Astrocyte (in vitro differentiated cells and primary cell): ENCODE data around the gene S100G. TPM values are rescaled to one million over a fixed set of nuclear protein-coding genes. Genes with fewer than 3 reads are reported as not detected.

ENCODE experiments used
- DNase-seq: peaks from one replicate; pipeline ENCODE4 v3.0.0-alpha.2; 2010; ENCODE audit warnings: low read depth
- FAIRE-seq: peaks from 2 replicates; lab custom pipeline; 2011; peaks lifted over from hg19 to GRCh38; lab: Jason Lieb, UNC
- H2AFZ ChIP-seq: 2 replicates; pipeline ENCODE4 v1.6.0; 2012; ENCODE audit warnings: low read depth, low read length, inconsistent platforms
- H3K27ac ChIP-seq: 2 replicates; pipeline ENCODE4 v1.5.1; 2011; ENCODE audit warnings: low read depth, low read length, inconsistent platforms
- H3K27me3 ChIP-seq: 2 replicates; pipeline ENCODE4 v1.6.0; 2011; ENCODE audit warnings: low read length, inconsistent platforms; ENCODE audit not compliant: insufficient read depth
- H3K36me3 ChIP-seq: 2 replicates; pipeline ENCODE4 v1.5.1; 2011; ENCODE audit warnings: low read length, inconsistent platforms; ENCODE audit not compliant: insufficient read depth
- H3K4me1 ChIP-seq: 2 replicates; pipeline ENCODE4 v1.5.1; 2011; ENCODE audit warnings: low read length, inconsistent platforms; ENCODE audit not compliant: insufficient read depth
- H3K4me2 ChIP-seq: 2 replicates; pipeline ENCODE4 v1.6.0; 2012; ENCODE audit warnings: low read length, inconsistent platforms
- H3K4me3 ChIP-seq: 2 replicates; pipeline ENCODE4 v1.5.1; 2011; ENCODE audit warnings: low read depth, mild to moderate bottlenecking, low read length, inconsistent platforms; ENCODE audit not compliant: insufficient read depth
- H3K79me2 ChIP-seq: 2 replicates; pipeline ENCODE4 v1.6.0; 2012; ENCODE audit warnings: mild to moderate bottlenecking, low read length, inconsistent platforms; ENCODE audit not compliant: insufficient read depth
- H3K9ac ChIP-seq: 2 replicates; pipeline ENCODE4 v1.6.0; 2012; ENCODE audit warnings: mild to moderate bottlenecking, low read length, inconsistent platforms
- H3K9me3 ChIP-seq: 2 replicates; pipeline ENCODE4 v1.5.1; 2012; ENCODE audit warnings: low read depth, mild to moderate bottlenecking, low read length, inconsistent platforms; ENCODE audit not compliant: insufficient read depth
- H4K20me1 ChIP-seq: 2 replicates; pipeline ENCODE4 v1.6.0; 2012; ENCODE audit warnings: low read length, inconsistent platforms; ENCODE audit not compliant: insufficient read depth
- H3K27ac Mint-ChIP-seq: one replicate; pipeline ENCODE4 v1.8.0; 2021; ENCODE audit warnings: mild to moderate bottlenecking, mixed read lengths; ENCODE audit not compliant: unreplicated experiment
- H3K27me3 Mint-ChIP-seq: one replicate; pipeline ENCODE4 v1.8.0; 2021; ENCODE audit warnings: low read depth, mixed read lengths; ENCODE audit not compliant: unreplicated experiment
- H3K36me3 Mint-ChIP-seq: one replicate; pipeline ENCODE4 v1.8.0; 2021; ENCODE audit warnings: low read depth, mixed read lengths; ENCODE audit not compliant: unreplicated experiment
- H3K4me1 Mint-ChIP-seq: one replicate; pipeline ENCODE4 v1.8.0; 2021; ENCODE audit warnings: low read depth, mixed read lengths; ENCODE audit not compliant: unreplicated experiment
- H3K4me3 Mint-ChIP-seq: one replicate; pipeline ENCODE4 v1.8.0; 2021; ENCODE audit warnings: mild to moderate bottlenecking, moderate library complexity, mixed read lengths; ENCODE audit not compliant: unreplicated experiment
- H3K9me3 Mint-ChIP-seq: one replicate; pipeline ENCODE4 v1.8.0; 2021; ENCODE audit warnings: mild to moderate bottlenecking, mixed read lengths; ENCODE audit not compliant: unreplicated experiment
- EZH2 ChIP-seq: IDR thresholded peaks from 2 replicates; pipeline ENCODE4 v1.6.1; 2012; ENCODE audit warnings: mild to moderate bottlenecking, low read length, inconsistent platforms; ENCODE audit not compliant: insufficient read depth
- total RNA-seq: library from RNA; stranded (reverse); gene quantifications from 2 replicates; pipeline ENCODE4 v1.2.1, GENCODE V29; 2021
- TF ChIP-seq, protein P1 (sequence below): IDR thresholded peaks from 2 replicates; pipeline ENCODE4 v1.5.1; 2011; ENCODE audit warnings: low read depth, mild to moderate bottlenecking, inconsistent platforms, low read length, moderate library complexity; ENCODE audit not compliant: insufficient read depth

The S100G gene
- total RNA-seq, 1 donor from 2014 or later = not detected

DNA sequence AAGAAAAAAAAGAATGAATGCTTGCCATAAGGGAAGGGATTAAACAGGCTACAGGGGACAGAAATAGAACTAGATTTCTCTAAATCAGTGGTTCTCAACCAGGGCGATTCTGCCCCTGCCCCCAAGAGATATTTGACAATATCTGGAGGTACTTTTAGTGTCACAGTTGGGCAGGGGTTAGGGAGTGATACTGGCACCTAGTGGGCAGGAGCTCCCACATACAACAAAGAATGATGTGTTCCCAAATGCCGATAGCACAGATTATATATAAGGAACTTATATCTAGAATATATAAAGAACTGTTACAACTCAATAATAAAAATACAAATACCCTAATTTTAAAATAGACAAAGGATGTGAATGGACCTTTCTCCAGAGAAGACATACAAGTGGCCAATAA is 14.7 kb downstream of the S100G start:
- no peaks in the 10 kb centered on the region for H3K27me3 ChIP-seq
- peak overlapping the region; percentile 47 for H3K9ac ChIP-seq
- peaks cover 16% of the 10 kb centered on the region for H3K4me1 Mint-ChIP-seq
- H2AFZ ChIP-seq = no peak overlapping the region
- H3K36me3 ChIP-seq = no peaks in the 10 kb centered on the region
- peaks cover 16% of the 10 kb centered on the region for H3K4me1 ChIP-seq
- no peaks in the 10 kb centered on the region for H4K20me1 ChIP-seq
- peaks cover 3% of the 10 kb centered on the region for H3K36me3 Mint-ChIP-seq
- FAIRE-seq (no peak), DNase-seq (no peak)
- H3K27ac ChIP-seq = peak overlapping the region; percentile 89
- H3K27ac Mint-ChIP-seq = no peak overlapping the region
- no peak overlapping the region for H3K4me2 ChIP-seq
- H3K4me3 Mint-ChIP-seq = no peak overlapping the region
- H3K79me2 ChIP-seq = no peaks in the 10 kb centered on the region
- no peak for TF ChIP-seq EZH2
- TF ChIP-seq, protein P1, sequence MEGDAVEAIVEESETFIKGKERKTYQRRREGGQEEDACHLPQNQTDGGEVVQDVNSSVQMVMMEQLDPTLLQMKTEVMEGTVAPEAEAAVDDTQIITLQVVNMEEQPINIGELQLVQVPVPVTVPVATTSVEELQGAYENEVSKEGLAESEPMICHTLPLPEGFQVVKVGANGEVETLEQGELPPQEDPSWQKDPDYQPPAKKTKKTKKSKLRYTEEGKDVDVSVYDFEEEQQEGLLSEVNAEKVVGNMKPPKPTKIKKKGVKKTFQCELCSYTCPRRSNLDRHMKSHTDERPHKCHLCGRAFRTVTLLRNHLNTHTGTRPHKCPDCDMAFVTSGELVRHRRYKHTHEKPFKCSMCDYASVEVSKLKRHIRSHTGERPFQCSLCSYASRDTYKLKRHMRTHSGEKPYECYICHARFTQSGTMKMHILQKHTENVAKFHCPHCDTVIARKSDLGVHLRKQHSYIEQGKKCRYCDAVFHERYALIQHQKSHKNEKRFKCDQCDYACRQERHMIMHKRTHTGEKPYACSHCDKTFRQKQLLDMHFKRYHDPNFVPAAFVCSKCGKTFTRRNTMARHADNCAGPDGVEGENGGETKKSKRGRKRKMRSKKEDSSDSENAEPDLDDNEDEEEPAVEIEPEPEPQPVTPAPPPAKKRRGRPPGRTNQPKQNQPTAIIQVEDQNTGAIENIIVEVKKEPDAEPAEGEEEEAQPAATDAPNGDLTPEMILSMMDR = no peak
- no peaks in the 10 kb centered on the region for H3K9me3 Mint-ChIP-seq
- no peaks in the 10 kb centered on the region for H3K9me3 ChIP-seq
- no peak overlapping the region for H3K4me3 ChIP-seq
- H3K27me3 Mint-ChIP-seq = no peaks in the 10 kb centered on the region

DNA sequence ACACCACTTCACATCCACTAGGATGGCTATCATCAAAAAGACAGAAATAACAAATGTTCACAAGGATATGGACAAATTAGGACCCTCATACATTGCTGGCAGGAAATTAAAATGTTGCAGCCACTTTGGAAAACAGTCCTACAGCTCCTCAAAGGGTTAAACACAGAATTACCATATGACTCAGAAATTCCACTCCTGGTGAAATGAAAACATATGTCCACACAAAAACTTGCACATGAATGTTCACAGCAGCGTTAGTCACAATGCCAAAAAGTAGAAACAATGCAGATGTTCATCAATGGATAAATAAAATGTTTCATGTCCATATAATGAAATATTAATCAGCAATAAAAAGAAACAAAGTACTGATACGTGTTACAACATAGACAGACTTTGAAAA is 15.1 kb downstream of the S100G start:
- Histone ChIP-seq H2AFZ (no peak overlapping the region), H3K4me3 (no peak overlapping the region), H3K4me2 (no peak overlapping the region), H3K36me3 (no peaks in the 10 kb centered on the region), H3K9ac (no peak overlapping the region), H3K27ac (peak overlapping the region; percentile 89), H3K27me3 (no peaks in the 10 kb centered on the region), H3K79me2 (no peaks in the 10 kb centered on the region), H3K4me1 (peaks cover 16% of the 10 kb centered on the region), H3K9me3 (no peaks in the 10 kb centered on the region), H4K20me1 (no peaks in the 10 kb centered on the region)
- Mint-ChIP-seq H3K9me3 (no peaks in the 10 kb centered on the region), H3K36me3 (peaks cover 3% of the 10 kb centered on the region), H3K27ac (peak overlapping the region; percentile 28), H3K27me3 (no peaks in the 10 kb centered on the region), H3K4me1 (peaks cover 16% of the 10 kb centered on the region), H3K4me3 (no peak overlapping the region)
- peak; percentile 53 for DNase-seq
- no peak for TF ChIP-seq EZH2
- TF ChIP-seq, protein P1 = no peak
- no peak for FAIRE-seq

DNA sequence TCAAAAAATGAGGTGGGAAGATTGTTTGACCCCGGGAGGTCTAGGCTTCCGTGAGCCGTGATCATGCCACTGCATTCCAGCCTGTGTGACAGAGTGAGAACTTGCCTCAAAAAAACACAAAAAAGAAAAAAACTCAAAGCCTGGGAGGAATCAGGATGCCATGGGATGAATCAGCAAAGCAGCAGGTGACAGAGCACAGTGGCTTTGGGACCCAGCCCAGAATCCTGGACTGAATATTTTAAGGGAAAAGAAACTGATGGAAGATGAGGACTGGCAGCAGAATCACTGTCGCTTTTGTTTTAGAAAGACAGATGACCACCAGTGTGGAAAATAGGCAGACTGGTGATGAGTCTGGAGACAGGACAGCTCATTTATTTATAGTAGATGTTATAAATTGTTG is 16.6 kb downstream of the S100G start:
- Mint-ChIP-seq H3K27me3 (no peaks in the 10 kb centered on the region), H3K4me3 (no peak overlapping the region)
- peak; percentile 92 for FAIRE-seq

More for the DNA sequence above, 16.6 kb downstream of the S100G start:
- DNase-seq = peak; percentile 50
- Histone ChIP-seq H3K9ac (peak overlapping the region; percentile 76), H3K4me1 (peaks cover 16% of the 10 kb centered on the region), H3K27me3 (no peaks in the 10 kb centered on the region), H3K27ac (peak overlapping the region; percentile 89), H2AFZ (no peak overlapping the region), H3K4me3 (no peak overlapping the region), H3K79me2 (no peaks in the 10 kb centered on the region), H3K36me3 (no peaks in the 10 kb centered on the region), H4K20me1 (no peaks in the 10 kb centered on the region), H3K9me3 (no peaks in the 10 kb centered on the region), H3K4me2 (peak overlapping the region; percentile 50)
- H3K27ac Mint-ChIP-seq = no peak overlapping the region
- H3K4me1 Mint-ChIP-seq = peaks cover 16% of the 10 kb centered on the region
- H3K9me3 Mint-ChIP-seq = no peaks in the 10 kb centered on the region
- H3K36me3 Mint-ChIP-seq = peaks cover 3% of the 10 kb centered on the region
- TF ChIP-seq EZH2 = no peak
- TF ChIP-seq, protein P1 = no peak
